Midbrain (tissue), 1 donor: ENCODE data around the gene SLC25A20.

ENCODE experiments used
- DNase-seq: peaks from one replicate; lab custom pipeline; 2025; lab: John Stamatoyannopoulos, UW

The SLC25A20 gene

GRCh38 chr3:48897460-48898376 lies 964 bp downstream of the SLC25A20 start:
- DNase-seq = peak; percentile 9

- DNase-seq = no peak
Observed at GRCh38 chr3:48896936-48897335, 1.7 kb downstream of the SLC25A20 start.

- no peak for DNase-seq
Observed at GRCh38 chr3:48894516-48894915, 4.2 kb downstream of the SLC25A20 start.

- no peak for DNase-seq
Observed at GRCh38 chr3:48891606-48892005, 7.1 kb downstream of the SLC25A20 start.

GRCh38 chr3:48885753-48886152 lies 12.9 kb downstream of the SLC25A20 start:
- DNase-seq = no peak

GRCh38 chr3:48881652-48882114 lies 17.0 kb downstream of the SLC25A20 start:
- no peak for DNase-seq

- no peak for DNase-seq
Observed at GRCh38 chr3:48881006-48881405, 17.7 kb downstream of the SLC25A20 start.

- no peak for DNase-seq
Observed at GRCh38 chr3:48879994-48880377, 18.7 kb downstream of the SLC25A20 start.

GRCh38 chr3:48879307-48879993 lies 19.2 kb downstream of the SLC25A20 start:
- no peak for DNase-seq

GRCh38 chr3:48877671-48878070 lies 21.0 kb downstream of the SLC25A20 start:
- no peak for DNase-seq

GRCh38 chr3:48863122-48863521 lies 35.6 kb downstream of the SLC25A20 start:
- no peak for DNase-seq

GRCh38 chr3:48859206-48859605 lies 39.5 kb downstream of the SLC25A20 start:
- DNase-seq = no peak

GRCh38 chr3:48858709-48859108 lies 40.0 kb downstream of the SLC25A20 start:
- no peak for DNase-seq

- no peak for DNase-seq
Observed at GRCh38 chr3:48857641-48858040, 41.0 kb downstream of the SLC25A20 start.

- DNase-seq = peak; percentile 10
Observed at GRCh38 chr3:48856469-48856868, 42.2 kb downstream of the SLC25A20 start.

GRCh38 chr3:48855681-48856447 lies 42.8 kb downstream of the SLC25A20 start:
- no peak for DNase-seq

GRCh38 chr3:48852151-48852550 lies 46.5 kb downstream of the SLC25A20 start:
- DNase-seq = no peak

- DNase-seq = peak; percentile 45
Observed at GRCh38 chr3:48851407-48851806, 47.3 kb downstream of the SLC25A20 start.

- DNase-seq = no peak
Observed at GRCh38 chr3:48848816-48849515, 49.7 kb downstream of the SLC25A20 start.

GRCh38 chr3:48847504-48848423 lies 50.9 kb downstream of the SLC25A20 start, which contains the start of gene PRKAR2A:
Gene PRKAR2A, minus strand, starts transcription at chr3:48847874. Its CDS starts 278 bp downstream, at chr3:48847596.
- peak; percentile 94 for DNase-seq
